K562 (cell line): ENCODE results near the gene MMP11. TPM values are rescaled to one million over a fixed set of nuclear protein-coding genes. Genes with fewer than 3 reads are reported as not detected.

Source experiments
- ATAC-seq: fragments of 200-7000 bp; cut with Tn5 transposase; 3 replicates; pipeline ENCODE4 v1.9.1; 2020; ENCODE audit warnings: moderate library complexity
- BruUV-seq: library from RNA; stranded (reverse); fragments of 400-500 nt; replicated peaks from 2 replicates; lab custom pipeline; 2021; lab: Mats Ljungman, UMichigan
- CTCF ChIA-PET: fragments of 300-600 bp; formaldehyde crosslinking; extraction: SDS; loops from one replicate; lab custom pipeline; 2021; ENCODE audit warnings: low intra/inter-chr PET ratio; lab: Yijun Ruan, JAX
- POLR2A ChIA-PET: fragments of 300-600, 350-650 bp; sonication (Branson Sonifier 250); formaldehyde crosslinking; extraction: SDS; loops from one replicate; lab custom pipeline; 2021; ENCODE audit warnings: antibody characterized with exemption, inconsistent platforms; lab: Yijun Ruan, JAX
- DNase-seq, 4 experiments: peaks; one replicate each; pipeline versions ENCODE4 v3.0.0 to v3.0.0-alpha.2; 2011 to 2018; ENCODE audit warnings: low spot score in 3 of 4, mixed read lengths in 3 of 4; ENCODE audit errors: extremely low read depth in 1 of 4
- FAIRE-seq: peaks from 2 replicates; lab custom pipeline; 2011; peaks lifted over from hg19 to GRCh38; lab: Jason Lieb, UNC
- H2AFZ ChIP-seq: 2 replicates; pipeline ENCODE4 v1.6.0; 2011; ENCODE audit warnings: low read depth, low read length, control low read depth, inconsistent platforms
- H3K27ac ChIP-seq: fragments of 200-600 bp; 3 replicates; pipeline ENCODE4 v1.8.0; 2011; ENCODE audit warnings: low read depth, mild to moderate bottlenecking, control low read depth, inconsistent platforms, low read length, moderate library complexity, mixed read lengths; ENCODE audit errors: extremely low read depth
- H3K27me3 ChIP-seq, 2 experiments: fragments of 300-600 bp in 1 of 2; 2 replicates in 1 of 2; 3 replicates in 1 of 2; pipeline versions ENCODE4 v1.6.0 to v1.8.0; 2011; ENCODE audit warnings: inconsistent platforms in 2 of 2, low read length in 2 of 2, mild to moderate bottlenecking in 1 of 2, mixed read lengths in 1 of 2, moderate library complexity in 1 of 2; ENCODE audit not compliant: control insufficient read depth in 2 of 2, insufficient read depth in 2 of 2
- H3K36me3 ChIP-seq: fragments of 300-600 bp; 3 replicates; pipeline ENCODE4 v1.8.0; 2011; ENCODE audit warnings: mild to moderate bottlenecking, low read length, inconsistent platforms; ENCODE audit not compliant: control insufficient read depth, insufficient read depth
- H3K4me1 ChIP-seq, 2 experiments: fragments of 200-600 bp in 1 of 2; replicated peaks in 1 of 2; 2 replicates in 1 of 2; 3 replicates in 1 of 2; pipeline versions ENCODE4 v1.5.1 to v1.8.0; 2011; ENCODE audit warnings: inconsistent platforms in 2 of 2, low read length in 2 of 2, mild to moderate bottlenecking in 1 of 2, mixed read lengths in 1 of 2, moderate library complexity in 1 of 2; ENCODE audit not compliant: control insufficient read depth in 2 of 2, insufficient read depth in 2 of 2
- H3K4me2 ChIP-seq: 2 replicates; pipeline ENCODE4 v1.6.1; 2011; ENCODE audit warnings: low read length, control low read depth, inconsistent platforms, mixed read lengths; ENCODE audit not compliant: insufficient read depth
- H3K4me3 ChIP-seq: fragments of 200-600 bp; sonication (generic), shearing (Covaris generic); 2 replicates; pipeline ENCODE4 v1.5.1; 2016; ENCODE audit warnings: control low read depth, inconsistent platforms
- H3K79me2 ChIP-seq: fragments of 200-600 bp; 3 replicates; pipeline ENCODE4 v1.8.0; 2011; ENCODE audit warnings: low read length, inconsistent platforms; ENCODE audit not compliant: control insufficient read depth, insufficient read depth
- H3K9ac ChIP-seq, 2 experiments: 2 replicates each; pipeline versions ENCODE4 v1.6.0 to v1.6.1; 2011; ENCODE audit warnings: low read depth in 2 of 2, low read length in 2 of 2, control low read depth in 1 of 2, inconsistent platforms in 1 of 2, mild to moderate bottlenecking in 1 of 2, mixed read lengths in 1 of 2; ENCODE audit not compliant: insufficient read depth in 1 of 2
- H3K9me1 ChIP-seq: one replicate; pipeline ENCODE4 v1.6.0; 2011; ENCODE audit warnings: inconsistent platforms, mild to moderate bottlenecking, low read length, moderate library complexity; ENCODE audit not compliant: control insufficient read depth, insufficient read depth
- H3K9me3 ChIP-seq: replicated peaks from 2 replicates; pipeline ENCODE4 v1.5.1; 2011; ENCODE audit warnings: low read depth, low read length, inconsistent platforms; ENCODE audit not compliant: control insufficient read depth, insufficient read depth
- H4K20me1 ChIP-seq: replicated peaks from 2 replicates; pipeline ENCODE4 v1.6.1; 2011; ENCODE audit warnings: low read length, inconsistent platforms, mixed read lengths; ENCODE audit not compliant: control insufficient read depth, insufficient read depth
- ESRRA ChIP-seq: fragments of 450-650 bp; IDR thresholded peaks from 2 replicates; pipeline ENCODE4 v1.6.1; 2014; ENCODE audit warnings: low read depth, mild to moderate bottlenecking, moderate library complexity, borderline replicate concordance
- GABPB1 ChIP-seq: sonication (generic); formaldehyde crosslinking; IDR thresholded peaks from 2 replicates; pipeline ENCODE4 v1.8.0; 2022; ENCODE audit warnings: mild to moderate bottlenecking, missing genetic modification reagents
- ILK ChIP-seq: fragments of 450-650 bp; IDR thresholded peaks from 2 replicates; pipeline ENCODE4 v1.6.1; 2016; ENCODE audit warnings: missing genetic modification characterization, low read depth, mild to moderate bottlenecking, missing compliant biosample characterization, moderate library complexity, borderline replicate concordance
- NFATC3 ChIP-seq: fragments of 450-650 bp; IDR thresholded peaks from 2 replicates; pipeline ENCODE4 v1.6.1; 2017; ENCODE audit warnings: mild to moderate bottlenecking
- NFIC ChIP-seq: fragments of 450-650 bp; IDR thresholded peaks from 2 replicates; pipeline ENCODE4 v1.6.1; 2017; ENCODE audit warnings: mild to moderate bottlenecking, inconsistent platforms
- PYGO2 ChIP-seq: fragments of 450-650 bp; IDR thresholded peaks from 2 replicates; pipeline ENCODE4 v1.6.1; 2016; ENCODE audit warnings: mild to moderate bottlenecking, missing genetic modification characterization, moderate library complexity, missing compliant biosample characterization
- RHOXF2B ChIP-seq: fragments of 250-450 bp; sonication (Bioruptor Pico); conservative IDR thresholded peaks from 2 replicates; pipeline ENCODE4 v1.5.1; 2021
- THRA ChIP-seq: fragments of 450-650 bp; IDR thresholded peaks from 2 replicates; pipeline ENCODE4 v1.6.1; 2017; ENCODE audit warnings: mild to moderate bottlenecking, moderate library complexity
- TSC22D4 ChIP-seq: fragments of 450-650 bp; IDR thresholded peaks from 2 replicates; pipeline ENCODE4 v1.6.1; 2016; ENCODE audit warnings: missing genetic modification characterization, missing biosample characterization, control low read depth
- XRCC3 ChIP-seq: fragments of 450-650 bp; IDR thresholded peaks from 2 replicates; pipeline ENCODE4 v1.6.1; 2017; ENCODE audit warnings: mild to moderate bottlenecking, moderate library complexity
- XRCC4 ChIP-seq: IDR thresholded peaks from one replicate; pipeline ENCODE4 v1.6.1; 2011; ENCODE audit not compliant: insufficient read depth, insufficient read length; ENCODE audit errors: extremely low read depth
- ZNF395 ChIP-seq: fragments of 200-800 bp; sonication (Bioruptor generic); IDR thresholded peaks from 2 replicates; pipeline ENCODE4 v1.6.1; 2017; ENCODE audit warnings: missing genetic modification characterization, missing compliant biosample characterization
- ZNF655 ChIP-seq: fragments of 250-450 bp; sonication (Bioruptor Pico); IDR thresholded peaks from 2 replicates; pipeline ENCODE4 v1.5.0; 2021
- ZNF668 ChIP-seq: fragments of 250-450 bp; sonication (Bioruptor Pico); IDR thresholded peaks from 2 replicates; pipeline ENCODE4 v1.8.0; 2022; ENCODE audit warnings: mild to moderate bottlenecking, inconsistent platforms
- WGBS: fragments of 100-300 bp; shearing (Covaris generic); methylation state at CpG from one replicate; pipeline ENCODE4 v1.1.6; 2016; ENCODE audit warnings: low coverage, mixed read lengths; ENCODE audit not compliant: insufficient coverage; ENCODE audit errors: missing lambda C conversion rate; 5-methylcytosine and 5-hydroxymethylcytosine counted together
- in situ Hi-C: fragments of 300-500 bp; cut with MboI; formaldehyde crosslinking; loops from 4 replicates; pipeline ENCODE4 v1.15.0; 2018; ENCODE audit warnings: inconsistent platforms, mixed read lengths
- intact Hi-C: fragments of 100-400 bp; cut with micrococcal nuclease; formaldehyde crosslinking; loops from 2 replicates; pipeline ENCODE4 v1.14.2; 2022
- polyA plus RNA-seq, 8 experiments: library from polyadenylated mRNA; depleted of rRNA in 4 of 8; stranded (reverse) in 5 of 8; unstranded in 3 of 8; fragments of >200 nt; fragmentation: Nextera tagmentation in 2 of 8; fragmentation: Illumina TruSeq in 1 of 8; extraction: Ambion mirVana in 2 of 8; extraction: Trizol in 1 of 8; gene quantifications; 2 replicates each; pipeline versions ENCODE4 v1.2.1 to v1.2.3, GENCODE V29; 2011 to 2014; ENCODE audit warnings: inconsistent platforms in 1 of 8, missing spikeins in 1 of 8
- total RNA-seq, 7 experiments: library from RNA; depleted of rRNA in 6 of 7; stranded (reverse); fragments of >200 nt in 6 of 7; fragmentation: Illumina TruSeq in 2 of 7; extraction: Trizol in 2 of 7; gene quantifications; 2 replicates each; pipeline versions ENCODE4 v1.2.1 to v1.2.3, GENCODE V29; 2011 to 2021; ENCODE audit warnings: low replicate concordance in 1 of 7
- TF ChIP-seq, protein P1 (sequence below), 2 experiments: IDR thresholded peaks; 2 replicates each; pipeline ENCODE4 v1.6.1; 2011; ENCODE audit warnings: borderline replicate concordance in 1 of 2, control low read depth in 1 of 2, low read depth in 1 of 2, low read length in 1 of 2, mild to moderate bottlenecking in 1 of 2, mixed read lengths in 1 of 2, moderate library complexity in 1 of 2; ENCODE audit not compliant: insufficient read depth in 1 of 2, insufficient read length in 1 of 2, poor library complexity in 1 of 2, severe bottlenecking in 1 of 2; ENCODE audit errors: extremely low read depth in 1 of 2

Gene MMP11
- total and polyA plus RNA-seq, 9 of the 15 experiments (the other 6 are each of a cell fraction or from before 2014, with no cell fraction given): 0.14 to 1.8 (median 1.1) TPM; not detected in 2

GRCh38 chr22:23820748-23821211 lies 48.1 kb downstream of the MMP11 start:
- no peak overlapping the region for H3K4me2 ChIP-seq
- H3K9me1 ChIP-seq: no peaks in the 10 kb centered on the region
- ChIA-PET CTCF (no interaction called here), POLR2A (no interaction called here)
- H4K20me1 ChIP-seq: no peaks in the 10 kb centered on the region
- H3K9me3 ChIP-seq: no peaks in the 10 kb centered on the region
- BruUV-seq: no TSS peak
- no peak for ATAC-seq
- in situ Hi-C loops (no loop called here), intact Hi-C loops (no loop called here)
- no peak overlapping the region for H3K27ac ChIP-seq
- DNase-seq: no peak
- no peaks in the 10 kb centered on the region for H3K27me3 ChIP-seq
- H3K4me3 ChIP-seq: no peak overlapping the region
- TF ChIP-seq NFATC3 (no peak), ZNF668 (CRISPR knock-in tag) (no peak), ZNF655 (CRISPR knock-in tag) (no peak), XRCC3 (no peak), ESRRA (no peak), TSC22D4 (no peak), ZNF395 (CRISPR knock-in tag) (no peak), NFIC (no peak), GABPB1 (CRISPR knock-in tag) (no peak), THRA (no peak), ILK (no peak), PYGO2 (no peak), XRCC4 (no peak), RHOXF2B (CRISPR knock-in tag) (no peak)
- TF ChIP-seq, protein P1, sequence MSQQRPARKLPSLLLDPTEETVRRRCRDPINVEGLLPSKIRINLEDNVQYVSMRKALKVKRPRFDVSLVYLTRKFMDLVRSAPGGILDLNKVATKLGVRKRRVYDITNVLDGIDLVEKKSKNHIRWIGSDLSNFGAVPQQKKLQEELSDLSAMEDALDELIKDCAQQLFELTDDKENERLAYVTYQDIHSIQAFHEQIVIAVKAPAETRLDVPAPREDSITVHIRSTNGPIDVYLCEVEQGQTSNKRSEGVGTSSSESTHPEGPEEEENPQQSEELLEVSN (IDR thresholded peaks at IDR 0.05; ENCODE audit: borderline replicate concordance in 1 of 2, extremely low read depth in 1 of 2, insufficient read depth in 1 of 2, insufficient read length in 1 of 2, low read depth in 1 of 2, low read length in 1 of 2, poor library complexity in 1 of 2, severe bottlenecking in 1 of 2): no peak
- WGBS: 52% methylated on average over 4 of the region's 4 CpGs
- FAIRE-seq: no peak
- peak overlapping the region in 1 of 2 experiments; percentile 35; a peak in 1 of 4 replicates for H3K9ac ChIP-seq
- H2AFZ ChIP-seq: no peak overlapping the region
- no peaks in the 10 kb centered on the region for H3K79me2 ChIP-seq
- H3K36me3 ChIP-seq: peaks cover 71% of the 10 kb centered on the region; the same call in 2 of the 3 replicates
- H3K4me1 ChIP-seq: no peaks in the 10 kb centered on the region; a peak in 1 of 5 replicates
